GM19438 (cell line): ENCODE measurements around the gene CATSPER3.
"Not testable (repeated sequence)": the region's sequence is repeated elsewhere in the genome, so short reads cannot be mapped to it uniquely, and the experiment has no call there.

Experiments
- ATAC-seq: cut with Tn5 transposase; IDR thresholded peaks from one replicate; pipeline ENCODE4 v1.9.1; 2021; ENCODE audit warnings: low read depth; ENCODE audit not compliant: unreplicated experiment

CATSPER3 gene

DNA sequence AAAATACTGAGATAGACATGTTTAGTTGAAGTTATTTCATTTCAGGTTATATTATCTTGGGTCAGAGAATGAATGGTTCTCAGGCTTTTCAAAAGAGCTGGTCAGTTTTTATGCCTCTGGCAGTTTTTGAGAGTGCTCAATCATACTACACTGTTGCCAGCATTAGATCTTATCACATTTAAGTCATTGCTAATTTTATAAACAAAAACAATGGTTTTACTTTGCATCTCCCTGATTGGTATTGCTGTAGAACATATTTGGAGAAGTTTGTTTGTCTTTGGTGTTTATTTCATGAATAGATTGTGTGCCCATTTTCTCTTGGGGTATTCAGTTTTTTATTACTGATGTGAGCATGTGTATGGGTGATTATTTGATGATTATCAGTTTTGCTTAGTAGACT is 1.5 kb downstream of the CATSPER3 start:
- no peak for ATAC-seq

- no peak for ATAC-seq
Measured at GRCh38 chr5:134975078-134975715, 7.5 kb downstream of the CATSPER3 start.

GRCh38 chr5:134975843-134976242 is 8.1 kb downstream of the CATSPER3 start:
- ATAC-seq, result no peak

DNA sequence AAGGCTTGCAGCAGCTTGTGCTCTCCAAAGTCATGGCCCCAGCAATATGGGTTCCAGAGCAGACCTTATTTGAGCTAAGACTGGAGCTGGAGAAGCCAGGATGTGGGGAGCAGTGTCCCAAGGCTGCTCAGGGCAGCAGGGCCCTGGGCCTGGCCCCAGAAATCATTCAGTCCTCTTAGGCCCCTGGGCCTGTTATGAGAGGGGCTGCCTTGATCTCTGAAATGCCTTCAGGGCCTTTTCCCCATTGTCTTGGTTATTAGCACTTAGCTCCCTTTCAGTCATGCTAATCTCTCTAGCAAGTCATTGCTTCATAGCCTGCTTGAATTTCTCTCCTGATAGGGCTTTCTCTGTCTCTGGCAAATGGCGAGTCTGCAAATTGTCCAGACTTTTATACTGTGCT is 9.1 kb downstream of the CATSPER3 start:
- ATAC-seq, result no peak

DNA sequence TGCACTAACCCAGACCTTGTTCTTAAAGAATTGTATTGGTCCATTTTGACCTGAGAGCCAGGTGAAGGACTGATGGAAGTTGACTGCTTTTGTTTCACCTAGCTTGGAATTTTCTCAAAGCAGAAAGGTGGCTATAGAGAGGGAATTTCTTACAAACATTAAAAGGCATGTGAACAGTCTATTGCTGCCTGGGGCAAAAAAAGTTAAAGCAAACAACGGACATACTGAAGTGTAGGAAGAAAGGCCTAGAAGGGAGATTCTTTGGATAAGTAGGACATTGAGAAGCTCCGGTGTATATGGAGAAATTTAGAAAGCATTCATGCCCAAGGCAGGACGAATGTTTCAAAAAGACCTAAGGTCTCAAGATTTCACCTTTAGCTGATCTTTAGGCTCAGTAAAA is 11.7 kb downstream of the CATSPER3 start:
- ATAC-seq, result no peak

DNA sequence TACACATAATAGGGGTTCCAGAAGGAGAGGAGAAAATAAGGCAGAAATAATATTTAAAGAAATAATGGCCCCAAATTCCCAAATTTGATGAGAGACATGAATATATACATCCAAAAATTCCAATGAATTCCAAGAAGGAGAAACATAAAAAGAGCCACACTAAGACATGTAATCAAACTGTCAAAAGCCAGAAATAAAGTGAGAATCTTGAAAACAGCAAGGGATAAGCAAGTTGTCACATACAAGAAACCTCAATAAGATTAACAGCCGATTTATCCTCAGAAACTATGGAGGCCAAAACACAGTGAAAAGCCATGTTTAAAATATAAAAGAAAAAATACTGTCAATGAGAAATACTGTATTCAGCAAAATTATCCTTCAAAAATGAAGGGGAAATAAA is 14.5 kb downstream of the CATSPER3 start:
- ATAC-seq, result no peak

DNA sequence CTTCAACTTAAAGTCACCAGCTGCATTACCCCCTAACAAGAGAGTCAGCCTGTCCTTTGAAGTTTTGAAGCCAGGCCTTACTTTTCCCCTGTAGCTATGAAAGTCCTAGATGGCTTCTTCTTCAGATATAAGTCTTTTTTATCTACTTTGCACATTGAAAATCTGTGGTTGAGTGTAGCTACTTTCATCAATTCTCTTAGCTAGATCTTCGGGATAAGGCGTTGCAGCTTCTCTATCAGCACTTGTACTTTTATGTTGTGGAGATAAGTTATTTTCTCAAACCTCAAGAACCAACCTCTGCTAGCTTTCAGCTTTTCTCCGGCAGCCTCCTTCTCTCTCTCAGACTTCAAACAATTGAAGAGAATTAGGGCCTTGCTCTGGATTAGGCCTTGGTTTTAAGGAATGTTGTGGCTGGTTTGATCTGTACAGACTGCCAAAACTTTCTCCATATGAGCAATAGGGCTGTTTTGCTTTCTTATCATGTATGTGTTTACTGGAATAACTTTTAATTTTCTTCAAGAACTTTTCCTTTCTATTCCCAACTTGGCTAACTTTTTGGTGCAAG is 21.6 kb downstream of the CATSPER3 start:
- no peak for ATAC-seq

DNA sequence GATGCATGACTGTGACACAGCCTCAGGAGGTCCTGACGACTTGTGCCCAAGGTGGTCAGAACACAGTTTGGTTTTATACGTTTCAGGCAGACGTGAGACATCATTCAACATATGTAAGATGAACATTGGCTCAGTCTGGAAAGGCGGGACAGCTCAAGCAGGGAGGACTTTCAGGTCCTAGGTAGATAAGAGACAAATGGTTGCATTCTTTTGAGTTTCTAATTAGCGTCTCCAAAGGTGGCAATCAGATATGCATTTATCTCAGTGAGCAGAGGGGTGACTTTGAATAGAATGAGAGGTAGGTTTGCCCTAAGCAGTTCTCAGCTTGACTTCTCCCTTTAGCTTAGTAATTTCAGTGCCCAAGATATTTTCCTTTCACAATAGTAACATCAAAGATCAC is 22.5 kb downstream of the CATSPER3 start:
- not testable (repeated sequence) for ATAC-seq

DNA sequence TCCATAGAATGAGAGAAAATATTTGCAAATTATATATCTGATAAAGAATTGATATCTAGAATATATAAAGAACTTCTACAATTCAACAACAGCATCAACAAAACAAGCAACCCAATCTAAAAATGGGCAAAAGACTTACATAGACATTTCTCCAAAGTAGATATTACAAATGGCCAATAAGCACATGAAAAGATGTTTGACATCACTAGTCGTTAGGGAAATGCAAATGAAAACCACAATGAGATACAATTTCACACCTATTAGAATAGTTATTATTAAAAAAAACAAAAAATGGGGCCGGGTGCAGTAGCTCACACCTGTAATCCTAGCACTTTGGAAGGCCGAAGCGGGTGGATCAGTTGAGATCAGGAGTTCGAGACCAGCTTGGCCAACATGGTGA is 24.4 kb downstream of the CATSPER3 start:
- ATAC-seq, result no peak

DNA sequence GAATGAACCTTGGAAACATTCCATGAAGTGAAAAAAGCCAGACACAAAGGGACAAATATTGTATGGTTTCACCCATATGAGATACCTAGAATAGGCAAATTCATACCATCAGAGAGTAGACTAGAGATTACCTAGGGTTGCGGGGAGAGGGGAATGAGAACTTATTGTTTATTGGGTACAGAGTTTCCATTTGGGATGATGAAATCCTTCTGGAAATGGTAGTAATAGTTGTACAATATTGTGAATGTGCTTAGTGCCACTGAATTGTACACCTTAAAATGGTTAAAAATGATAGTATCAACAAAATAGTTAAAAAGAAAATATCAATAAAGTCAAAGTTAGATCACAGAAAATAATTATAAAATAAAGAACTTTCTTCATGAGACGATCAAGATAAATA is 25.5 kb downstream of the CATSPER3 start:
- ATAC-seq, result no peak

GRCh38 chr5:134994560-134995156 is 27.0 kb downstream of the CATSPER3 start:
- ATAC-seq, result no peak

DNA sequence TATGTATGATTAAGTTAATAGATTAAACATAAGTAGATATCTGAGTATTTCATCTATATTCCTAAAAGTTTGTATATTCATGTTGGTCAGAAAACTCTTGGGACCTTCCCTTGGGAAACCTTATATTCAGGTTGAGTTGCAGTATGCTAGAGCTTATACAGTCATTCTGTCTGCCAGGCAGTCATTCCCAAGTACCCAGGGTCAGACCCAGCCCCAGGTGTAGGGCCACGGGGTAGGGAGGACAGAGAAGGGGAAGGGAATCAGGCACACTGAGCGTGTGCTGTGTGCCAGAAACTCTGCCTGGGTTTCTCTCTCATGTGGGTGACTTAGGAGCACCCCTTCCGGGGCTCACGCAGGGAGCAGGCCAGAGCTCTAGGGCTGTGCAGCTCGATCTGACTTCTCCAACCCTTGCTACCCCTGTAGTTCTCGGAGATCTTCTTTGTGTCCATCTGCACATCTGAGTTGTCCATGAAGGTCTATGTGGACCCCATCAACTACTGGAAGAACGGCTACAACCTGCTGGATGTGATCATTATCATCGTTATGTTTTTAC is 28.2 kb downstream of the CATSPER3 start:
- no peak for ATAC-seq

DNA sequence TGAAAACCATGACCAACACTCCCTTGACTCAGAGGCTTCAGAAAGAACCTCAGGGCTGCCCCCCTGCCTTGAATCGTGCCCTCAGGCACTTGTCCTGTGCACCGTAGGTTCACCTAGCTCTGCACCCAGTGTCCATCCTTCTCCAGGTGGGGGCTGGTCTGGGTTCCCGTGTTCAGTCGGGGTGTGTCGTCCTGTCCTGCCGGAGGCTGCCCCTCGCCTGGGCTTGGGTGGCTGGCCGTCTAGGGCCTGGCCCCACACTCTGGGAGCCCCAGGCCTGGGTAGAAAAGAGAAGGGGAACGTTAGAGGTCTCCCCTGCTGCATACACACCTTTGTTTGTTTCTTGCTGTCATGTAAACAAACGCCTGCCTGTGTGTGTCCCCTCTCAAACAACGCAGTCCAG is 29.3 kb downstream of the CATSPER3 start:
- ATAC-seq, result no peak

DNA sequence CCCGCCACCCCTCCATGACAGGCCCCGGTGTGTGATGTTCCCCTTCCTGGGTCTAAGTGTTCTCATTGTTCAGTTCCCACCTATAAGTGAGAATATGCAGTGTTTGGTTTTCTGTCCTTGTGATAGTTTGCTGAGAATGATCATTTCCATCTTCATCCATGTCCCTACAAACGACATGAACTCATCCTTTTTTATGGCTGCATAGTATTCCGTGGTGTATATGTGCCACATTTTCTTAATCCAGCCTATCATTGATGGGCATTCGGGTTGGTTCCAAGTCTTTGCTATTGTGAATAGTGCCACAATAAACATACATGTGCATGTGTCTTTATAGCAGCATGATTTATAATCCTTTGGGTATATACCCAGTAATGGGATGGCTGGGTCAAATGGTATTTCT is 30.4 kb downstream of the CATSPER3 start:
- ATAC-seq, result not testable (repeated sequence)

- no peak for ATAC-seq
Measured at GRCh38 chr5:135004376-135004775, 36.7 kb downstream of the CATSPER3 start.

DNA sequence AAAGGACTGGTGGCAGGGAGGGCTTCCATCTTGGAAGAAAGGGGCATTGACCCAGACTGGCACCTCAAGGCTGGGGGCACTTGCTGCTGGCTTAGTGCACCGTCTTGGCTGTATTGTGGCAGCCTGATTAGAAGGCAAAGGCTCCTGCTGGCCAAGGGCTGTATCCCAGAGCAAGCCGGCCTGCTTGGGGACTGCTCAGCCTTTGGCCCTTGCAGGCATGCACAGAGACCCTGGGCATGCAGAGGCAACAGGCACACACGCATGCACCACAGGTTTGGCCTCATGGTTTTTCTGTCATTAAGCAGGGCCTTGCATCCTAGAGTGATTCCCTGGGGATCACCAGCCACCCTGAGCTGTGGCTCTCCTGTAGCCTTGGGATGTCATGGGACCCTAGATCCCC is 37.4 kb downstream of the CATSPER3 start:
- ATAC-seq, result no peak

DNA sequence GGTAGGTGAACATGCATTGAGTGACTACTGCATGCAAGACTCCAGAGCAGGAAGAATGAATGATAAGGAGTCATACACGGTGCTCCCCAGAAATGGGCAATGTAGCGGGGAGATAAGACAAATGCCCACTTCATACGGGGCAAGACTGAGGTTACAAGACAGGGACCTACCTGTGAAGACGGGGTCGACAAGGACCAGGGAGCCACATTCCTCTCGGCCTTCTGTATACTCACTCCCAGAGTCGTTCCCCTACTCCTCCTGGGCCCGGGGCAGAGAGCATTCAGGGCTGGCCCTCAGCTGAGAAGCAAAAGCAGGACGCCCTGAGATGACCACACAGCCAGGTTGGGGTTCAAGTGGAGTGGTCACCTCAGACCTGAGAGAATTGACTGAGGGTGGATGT is 39.6 kb downstream of the CATSPER3 start:
- ATAC-seq, result no peak

DNA sequence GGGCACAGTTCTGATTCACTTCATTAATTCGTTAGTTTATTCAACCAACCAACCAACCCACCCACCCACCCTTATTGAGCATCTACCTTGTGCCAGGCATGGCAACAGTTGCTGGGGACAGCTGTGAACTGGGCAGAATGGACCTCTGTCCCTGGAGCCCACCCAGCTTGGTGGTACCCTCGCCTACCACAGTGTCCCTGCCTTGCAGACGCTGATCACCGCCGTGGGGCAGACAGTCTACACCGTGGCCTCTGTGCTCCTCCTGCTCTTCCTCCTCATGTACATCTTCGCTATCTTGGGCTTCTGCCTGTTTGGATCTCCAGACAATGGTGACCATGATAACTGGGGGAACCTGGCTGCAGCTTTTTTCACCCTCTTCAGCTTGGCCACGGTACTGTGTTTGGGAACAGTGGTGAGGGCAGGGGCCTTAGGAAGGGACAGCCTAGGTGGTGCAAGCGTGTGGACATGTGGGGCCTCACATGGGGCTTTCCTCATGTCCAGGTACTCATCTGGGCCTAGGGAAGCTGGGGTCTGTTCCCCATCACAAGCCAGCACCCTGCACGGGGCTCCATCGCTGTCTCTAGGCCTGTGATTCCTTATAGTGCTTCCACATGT is 40.1 kb downstream of the CATSPER3 start:
- no peak for ATAC-seq

GRCh38 chr5:135008556-135008955 is 40.8 kb downstream of the CATSPER3 start:
- ATAC-seq, result no peak

GRCh38 chr5:135008981-135009735 is 41.5 kb downstream of the CATSPER3 start:
- ATAC-seq, result no peak
